NCI-H2107 (cell line): ENCODE measurements around the gene TBCK.

Experiments
- DNase-seq: peaks from one replicate; lab custom pipeline; 2025; lab: John Stamatoyannopoulos, UW

Gene TBCK

GRCh38 chr4:106286611-106287010 lies 29.4 kb downstream of the TBCK start:
- no peak for DNase-seq

- no peak for DNase-seq
These were observed 31.8 kb downstream of the TBCK start for GRCh38 chr4:106284227-106284626.

GRCh38 chr4:106277140-106277675 lies 38.8 kb downstream of the TBCK start:
- no peak for DNase-seq

- no peak for DNase-seq
These were observed 42.2 kb downstream of the TBCK start for GRCh38 chr4:106273831-106274230.

GRCh38 chr4:106270736-106271135 lies 45.3 kb downstream of the TBCK start:
- DNase-seq: no peak

GRCh38 chr4:106269711-106270110 lies 46.3 kb downstream of the TBCK start:
- DNase-seq: no peak

- DNase-seq: no peak
These were observed 47.2 kb downstream of the TBCK start for GRCh38 chr4:106268786-106269185.

GRCh38 chr4:106266201-106266600 lies 49.8 kb downstream of the TBCK start:
- no peak for DNase-seq

GRCh38 chr4:106264331-106264728 lies 51.7 kb downstream of the TBCK start:
- DNase-seq: no peak

- DNase-seq: no peak
These were observed 52.2 kb downstream of the TBCK start for GRCh38 chr4:106263594-106264330.

GRCh38 chr4:106261980-106262379 lies 54.0 kb downstream of the TBCK start:
- DNase-seq: no peak

GRCh38 chr4:106258145-106259045 lies 57.6 kb downstream of the TBCK start:
- DNase-seq: no peak

GRCh38 chr4:106256190-106256589 lies 59.8 kb downstream of the TBCK start:
- DNase-seq: no peak

- no peak for DNase-seq
These were observed 60.8 kb downstream of the TBCK start for GRCh38 chr4:106255195-106255594.

- DNase-seq: no peak
These were observed 62.5 kb downstream of the TBCK start for GRCh38 chr4:106253364-106254129.

GRCh38 chr4:106247600-106247999 lies 68.4 kb downstream of the TBCK start:
- no peak for DNase-seq

- DNase-seq: no peak
These were observed 69.6 kb downstream of the TBCK start for GRCh38 chr4:106246441-106246840.

- no peak for DNase-seq
These were observed 70.8 kb downstream of the TBCK start for GRCh38 chr4:106245176-106245575.

GRCh38 chr4:106240699-106241098 lies 75.3 kb downstream of the TBCK start:
- DNase-seq: no peak

GRCh38 chr4:106238820-106239420 lies 77.1 kb downstream of the TBCK start:
- no peak for DNase-seq

- no peak for DNase-seq
These were observed 84.1 kb downstream of the TBCK start for GRCh38 chr4:106231931-106232330.

GRCh38 chr4:106222548-106222947 lies 93.5 kb downstream of the TBCK start:
- DNase-seq: no peak
